Astrocyte (in vitro differentiated cells and primary cell): ENCODE results near the gene FBXL7. TPM values are rescaled to one million over a fixed set of nuclear protein-coding genes. Genes with fewer than 3 reads are reported as not detected.

ENCODE experiments used
- DNase-seq: peaks from one replicate; pipeline ENCODE4 v3.0.0-alpha.2; 2010; ENCODE audit warnings: low read depth
- FAIRE-seq: peaks from 2 replicates; lab custom pipeline; 2011; peaks lifted over from hg19 to GRCh38; lab: Jason Lieb, UNC
- H2AFZ ChIP-seq: 2 replicates; pipeline ENCODE4 v1.6.0; 2012; ENCODE audit warnings: low read depth, low read length, inconsistent platforms
- H3K27ac ChIP-seq: 2 replicates; pipeline ENCODE4 v1.5.1; 2011; ENCODE audit warnings: low read depth, low read length, inconsistent platforms
- H3K27me3 ChIP-seq: 2 replicates; pipeline ENCODE4 v1.6.0; 2011; ENCODE audit warnings: low read length, inconsistent platforms; ENCODE audit not compliant: insufficient read depth
- H3K36me3 ChIP-seq: 2 replicates; pipeline ENCODE4 v1.5.1; 2011; ENCODE audit warnings: low read length, inconsistent platforms; ENCODE audit not compliant: insufficient read depth
- H3K4me1 ChIP-seq: 2 replicates; pipeline ENCODE4 v1.5.1; 2011; ENCODE audit warnings: low read length, inconsistent platforms; ENCODE audit not compliant: insufficient read depth
- H3K4me2 ChIP-seq: 2 replicates; pipeline ENCODE4 v1.6.0; 2012; ENCODE audit warnings: low read length, inconsistent platforms
- H3K4me3 ChIP-seq: 2 replicates; pipeline ENCODE4 v1.5.1; 2011; ENCODE audit warnings: low read depth, mild to moderate bottlenecking, low read length, inconsistent platforms; ENCODE audit not compliant: insufficient read depth
- H3K79me2 ChIP-seq: 2 replicates; pipeline ENCODE4 v1.6.0; 2012; ENCODE audit warnings: mild to moderate bottlenecking, low read length, inconsistent platforms; ENCODE audit not compliant: insufficient read depth
- H3K9ac ChIP-seq: 2 replicates; pipeline ENCODE4 v1.6.0; 2012; ENCODE audit warnings: mild to moderate bottlenecking, low read length, inconsistent platforms
- H3K9me3 ChIP-seq: 2 replicates; pipeline ENCODE4 v1.5.1; 2012; ENCODE audit warnings: low read depth, mild to moderate bottlenecking, low read length, inconsistent platforms; ENCODE audit not compliant: insufficient read depth
- H4K20me1 ChIP-seq: 2 replicates; pipeline ENCODE4 v1.6.0; 2012; ENCODE audit warnings: low read length, inconsistent platforms; ENCODE audit not compliant: insufficient read depth
- H3K27ac Mint-ChIP-seq: one replicate; pipeline ENCODE4 v1.8.0; 2021; ENCODE audit warnings: mild to moderate bottlenecking, mixed read lengths; ENCODE audit not compliant: unreplicated experiment
- H3K27me3 Mint-ChIP-seq: one replicate; pipeline ENCODE4 v1.8.0; 2021; ENCODE audit warnings: low read depth, mixed read lengths; ENCODE audit not compliant: unreplicated experiment
- H3K36me3 Mint-ChIP-seq: one replicate; pipeline ENCODE4 v1.8.0; 2021; ENCODE audit warnings: low read depth, mixed read lengths; ENCODE audit not compliant: unreplicated experiment
- H3K4me1 Mint-ChIP-seq: one replicate; pipeline ENCODE4 v1.8.0; 2021; ENCODE audit warnings: low read depth, mixed read lengths; ENCODE audit not compliant: unreplicated experiment
- H3K4me3 Mint-ChIP-seq: one replicate; pipeline ENCODE4 v1.8.0; 2021; ENCODE audit warnings: mild to moderate bottlenecking, moderate library complexity, mixed read lengths; ENCODE audit not compliant: unreplicated experiment
- H3K9me3 Mint-ChIP-seq: one replicate; pipeline ENCODE4 v1.8.0; 2021; ENCODE audit warnings: mild to moderate bottlenecking, mixed read lengths; ENCODE audit not compliant: unreplicated experiment
- CTCF ChIP-seq: IDR thresholded peaks from 2 replicates; pipeline ENCODE4 v1.5.1; 2011; ENCODE audit warnings: low read depth, mild to moderate bottlenecking, inconsistent platforms, low read length, moderate library complexity; ENCODE audit not compliant: insufficient read depth
- EZH2 ChIP-seq: IDR thresholded peaks from 2 replicates; pipeline ENCODE4 v1.6.1; 2012; ENCODE audit warnings: mild to moderate bottlenecking, low read length, inconsistent platforms; ENCODE audit not compliant: insufficient read depth
- total RNA-seq: library from RNA; stranded (reverse); gene quantifications from 2 replicates; pipeline ENCODE4 v1.2.1, GENCODE V29; 2021

FBXL7 gene
- total RNA-seq, 1 donor from 2014 or later = 21.0 TPM

- Histone ChIP-seq H3K27me3 (no peaks in the 10 kb centered on the region), H3K79me2 (peaks cover 15% of the 10 kb centered on the region), H3K36me3 (no peaks in the 10 kb centered on the region), H3K27ac (no peak overlapping the region), H3K4me3 (no peak overlapping the region), H3K4me1 (peaks cover 6% of the 10 kb centered on the region), H3K9me3 (no peaks in the 10 kb centered on the region), H4K20me1 (peaks cover 27% of the 10 kb centered on the region), H2AFZ (no peak overlapping the region), H3K4me2 (no peak overlapping the region), H3K9ac (no peak overlapping the region)
- FAIRE-seq (no peak), DNase-seq (peak; percentile 52)
- Mint-ChIP-seq H3K4me3 (no peak overlapping the region), H3K9me3 (peaks cover 3% of the 10 kb centered on the region), H3K36me3 (peaks cover 7% of the 10 kb centered on the region), H3K27ac (no peak overlapping the region), H3K4me1 (peaks cover 14% of the 10 kb centered on the region), H3K27me3 (no peaks in the 10 kb centered on the region)
- no peak for TF ChIP-seq EZH2
- no peak for TF ChIP-seq CTCF
Measured at GRCh38 chr5:15615859-15616258, 115.9 kb downstream of the FBXL7 start.

GRCh38 chr5:15618938-15619337 lies 119.0 kb downstream of the FBXL7 start:
- DNase-seq (no peak), FAIRE-seq (no peak)
- Mint-ChIP-seq H3K4me1 (peaks cover 20% of the 10 kb centered on the region), H3K27ac (no peak overlapping the region), H3K27me3 (no peaks in the 10 kb centered on the region), H3K9me3 (peaks cover 3% of the 10 kb centered on the region), H3K4me3 (no peak overlapping the region), H3K36me3 (peaks cover 8% of the 10 kb centered on the region)
- H2AFZ ChIP-seq = no peak overlapping the region
- TF ChIP-seq EZH2 (no peak), CTCF (no peak)
- H3K27me3 ChIP-seq = no peaks in the 10 kb centered on the region
- peaks cover 12% of the 10 kb centered on the region for H3K4me1 ChIP-seq
- no peak overlapping the region for H3K9ac ChIP-seq
- H3K79me2 ChIP-seq = peaks cover 1% of the 10 kb centered on the region
- H3K36me3 ChIP-seq = no peaks in the 10 kb centered on the region
- H3K4me2 ChIP-seq = no peak overlapping the region
- H3K4me3 ChIP-seq = no peak overlapping the region
- no peak overlapping the region for H3K27ac ChIP-seq
- no peaks in the 10 kb centered on the region for H3K9me3 ChIP-seq
- peaks cover 22% of the 10 kb centered on the region for H4K20me1 ChIP-seq

GRCh38 chr5:15620501-15620900 lies 120.5 kb downstream of the FBXL7 start:
- Histone ChIP-seq H3K9ac (peak overlapping the region; percentile 11), H3K79me2 (no peaks in the 10 kb centered on the region), H3K4me3 (peak overlapping the region; percentile 35), H3K27ac (peak overlapping the region; percentile 62), H2AFZ (no peak overlapping the region), H4K20me1 (peaks cover 12% of the 10 kb centered on the region), H3K9me3 (no peaks in the 10 kb centered on the region), H3K36me3 (no peaks in the 10 kb centered on the region), H3K27me3 (no peaks in the 10 kb centered on the region), H3K4me2 (peak overlapping the region; percentile 75), H3K4me1 (peaks cover 12% of the 10 kb centered on the region)
- H3K9me3 Mint-ChIP-seq = peaks cover 3% of the 10 kb centered on the region
- no peak overlapping the region for H3K4me3 Mint-ChIP-seq
- peaks cover 8% of the 10 kb centered on the region for H3K36me3 Mint-ChIP-seq
- peaks cover 21% of the 10 kb centered on the region for H3K4me1 Mint-ChIP-seq
- peak overlapping the region; percentile 95 for H3K27ac Mint-ChIP-seq
- no peaks in the 10 kb centered on the region for H3K27me3 Mint-ChIP-seq
- TF ChIP-seq EZH2 = no peak
- TF ChIP-seq CTCF = no peak
- FAIRE-seq = peak; percentile 63
- DNase-seq = peak; percentile 90
